GM23338 (cell line): ENCODE results near the gene CPEB3. TPM values are rescaled to one million over a fixed set of nuclear protein-coding genes. Genes with fewer than 3 reads are reported as not detected.

Source experiments
- ATAC-seq: fragments of 200-7000 bp; cut with Tn5 transposase; 3 replicates; pipeline ENCODE4 v1.9.1; 2020
- DNase-seq: peaks from one replicate; pipeline ENCODE4 v3.0.0-alpha.2; 2015; ENCODE audit warnings: low spot score
- H2AFZ ChIP-seq: fragments of 200-600 bp; sonication (generic); 2 replicates; pipeline ENCODE4 v1.8.0; 2016; ENCODE audit warnings: antibody characterized with exemption, mild to moderate bottlenecking, moderate library complexity
- H3F3A ChIP-seq: fragments of 200-600 bp; sonication (generic); replicated peaks from 2 replicates; pipeline ENCODE4 v1.8.0; 2017; ENCODE audit warnings: antibody characterized with exemption, mixed run types, low read depth
- H3K27ac ChIP-seq: fragments of 200-600 bp; sonication (generic); 2 replicates; pipeline ENCODE4 v1.6.1; 2016; ENCODE audit warnings: low read depth
- H3K27me3 ChIP-seq: fragments of 200-600 bp; sonication (generic); 2 replicates; pipeline ENCODE4 v1.8.0; 2016; ENCODE audit warnings: mild to moderate bottlenecking, mixed run types, moderate library complexity; ENCODE audit not compliant: insufficient read depth
- H3K36me3 ChIP-seq: fragments of 200-600 bp; sonication (generic); 2 replicates; pipeline ENCODE4 v1.8.0; 2016; ENCODE audit warnings: mild to moderate bottlenecking; ENCODE audit not compliant: insufficient read depth
- H3K4me1 ChIP-seq: fragments of 200-600 bp; sonication (generic); 2 replicates; pipeline ENCODE4 v1.8.0; 2016; ENCODE audit warnings: mild to moderate bottlenecking, moderate library complexity; ENCODE audit not compliant: insufficient read depth
- H3K4me2 ChIP-seq: fragments of 200-600 bp; sonication (generic); 2 replicates; pipeline ENCODE4 v1.7.1; 2017; ENCODE audit warnings: mixed run types
- H3K4me3 ChIP-seq: fragments of 200-600 bp; sonication (generic); 2 replicates; pipeline ENCODE4 v1.6.1; 2016; ENCODE audit warnings: mixed run types
- H3K79me2 ChIP-seq: fragments of 200-600 bp; sonication (generic); replicated peaks from 2 replicates; pipeline ENCODE4 v1.8.0; 2017; ENCODE audit warnings: mild to moderate bottlenecking; ENCODE audit not compliant: insufficient read depth
- H3K9me2 ChIP-seq: fragments of 200-600 bp; sonication (generic); 2 replicates; pipeline ENCODE4 v1.8.0; 2017; ENCODE audit not compliant: insufficient read depth
- H4K20me1 ChIP-seq: fragments of 200-600 bp; sonication (generic); replicated peaks from 2 replicates; pipeline ENCODE4 v1.8.0; 2017; ENCODE audit warnings: mild to moderate bottlenecking; ENCODE audit not compliant: insufficient read depth
- H3K27ac Mint-ChIP-seq: 2 replicates; pipeline ENCODE4 v1.8.0; 2020; ENCODE audit warnings: inconsistent platforms, mild to moderate bottlenecking, moderate library complexity, mixed read lengths
- H3K27me3 Mint-ChIP-seq: 3 replicates; pipeline ENCODE4 v1.8.0; 2022; ENCODE audit warnings: low read depth, mild to moderate bottlenecking, moderate library complexity, mixed read lengths, inconsistent platforms; ENCODE audit not compliant: insufficient read depth, poor library complexity
- H3K36me3 Mint-ChIP-seq: 3 replicates; pipeline ENCODE4 v1.8.0; 2021; ENCODE audit warnings: low read depth, mild to moderate bottlenecking, inconsistent platforms, moderate library complexity, mixed read lengths
- H3K4me1 Mint-ChIP-seq: 3 replicates; pipeline ENCODE4 v1.8.0; 2020; ENCODE audit warnings: mild to moderate bottlenecking, inconsistent platforms, mixed read lengths
- H3K4me3 Mint-ChIP-seq: 3 replicates; pipeline ENCODE4 v1.8.0; 2021; ENCODE audit warnings: moderate library complexity, mild to moderate bottlenecking, inconsistent platforms, mixed read lengths
- H3K9me3 Mint-ChIP-seq: 3 replicates; pipeline ENCODE4 v1.8.0; 2020; ENCODE audit warnings: moderate library complexity, mild to moderate bottlenecking, inconsistent platforms, mixed read lengths
- CREB1 ChIP-seq: fragments of 250-450 bp; sonication (Bioruptor Pico); IDR thresholded peaks from 2 replicates; pipeline ENCODE4 v1.5.0; 2020; ENCODE audit warnings: low read depth, mild to moderate bottlenecking, moderate library complexity
- EZH2 ChIP-seq: fragments of 200-600 bp; sonication (generic); IDR thresholded peaks from one replicate; pipeline ENCODE4 v1.8.0; 2017; ENCODE audit warnings: antibody characterized with exemption, mild to moderate bottlenecking, low read depth; ENCODE audit not compliant: unreplicated experiment
- EZH2phosphoT487 ChIP-seq: fragments of 200-600 bp; sonication (generic); IDR thresholded peaks from one replicate; pipeline ENCODE4 v1.8.1; 2018; ENCODE audit warnings: antibody characterized with exemption; ENCODE audit not compliant: unreplicated experiment
- NANOG ChIP-seq: IDR thresholded peaks from 2 replicates; pipeline ENCODE4 v1.6.1; 2016; ENCODE audit warnings: antibody characterized with exemption, borderline replicate concordance
- POLR2AphosphoS5 ChIP-seq: IDR thresholded peaks from 2 replicates; pipeline ENCODE4 v1.6.1; 2016; ENCODE audit warnings: antibody characterized with exemption, low read depth
- ZNF462 ChIP-seq: fragments of 250-450 bp; sonication (Bioruptor Pico); IDR thresholded peaks from 2 replicates; pipeline ENCODE4 v1.5.0; 2020; ENCODE audit warnings: mild to moderate bottlenecking, moderate library complexity
- polyA plus RNA-seq: library from polyadenylated mRNA; unstranded; fragments of >200 nt; fragmentation: Nextera tagmentation; extraction: Ambion mirVana; gene quantifications from 2 replicates; pipeline ENCODE4 v1.2.1, GENCODE V29; 2016
- total RNA-seq: library from RNA; depleted of rRNA; stranded (reverse); fragments of >200 nt; shearing (Covaris generic); gene quantifications from 2 replicates; pipeline ENCODE4 v1.2.3, GENCODE V29; 2014

The CPEB3 gene
- total and polyA plus RNA-seq, 2 experiments from 2014 or later, result 0.74 to 1.9 TPM

GRCh38 chr10:92126100-92126650, 164.7 kb downstream of the CPEB3 start (continued):
- no peak for TF ChIP-seq ZNF462 (CRISPR knock-in tag)
- no peak for TF ChIP-seq POLR2AphosphoS5
- TF ChIP-seq EZH2, result no peak
- no peak for TF ChIP-seq EZH2phosphoT487

- no peak for DNase-seq
- H3K4me1 Mint-ChIP-seq, result peaks cover 9% of the 10 kb centered on the region
- H3K27me3 ChIP-seq, result no peaks in the 10 kb centered on the region
- H3F3A ChIP-seq, result no peaks in the 10 kb centered on the region
- H3K27ac ChIP-seq, result no peak overlapping the region
- no peaks in the 10 kb centered on the region for H3K27me3 Mint-ChIP-seq
- no peak overlapping the region for H3K4me2 ChIP-seq
- no peak overlapping the region for H3K4me3 Mint-ChIP-seq
- H3K9me2 ChIP-seq, result 0 out of 2 replicates have a peak, but pooled peaks cover 5% of the 10 kb centered on the region
- no peak overlapping the region for H3K27ac Mint-ChIP-seq
- no peak overlapping the region for H2AFZ ChIP-seq
- no peaks in the 10 kb centered on the region for H3K36me3 ChIP-seq
- no peaks in the 10 kb centered on the region for H3K79me2 ChIP-seq
- no peaks in the 10 kb centered on the region; the same call in 2 of the 3 replicates for H3K9me3 Mint-ChIP-seq
- no peaks in the 10 kb centered on the region for H4K20me1 ChIP-seq
- H3K36me3 Mint-ChIP-seq, result no peaks in the 10 kb centered on the region
- ATAC-seq, result no peak
- no peak overlapping the region for H3K4me3 ChIP-seq
- no peaks in the 10 kb centered on the region for H3K4me1 ChIP-seq
- TF ChIP-seq CREB1 (CRISPR knock-in tag) (no peak), POLR2AphosphoS5 (no peak), ZNF462 (CRISPR knock-in tag) (no peak), NANOG (no peak)
These were observed 165.7 kb downstream of the CPEB3 start for GRCh38 chr10:92125144-92125543.
